Glutamatergic neuron (in vitro differentiated cells): ENCODE measurements around the gene NSUN7. TPM values are rescaled to one million over a fixed set of nuclear protein-coding genes. Genes with fewer than 3 reads are reported as not detected.

Experiments used
- DNase-seq: peaks from one replicate; pipeline ENCODE4 v3.0.0; 2022
- H3K27ac Mint-ChIP-seq: one replicate; pipeline ENCODE4 v1.8.0; 2020; ENCODE audit warnings: mild to moderate bottlenecking, mixed read lengths, inconsistent platforms; ENCODE audit not compliant: unreplicated experiment
- H3K27me3 Mint-ChIP-seq: one replicate; pipeline ENCODE4 v1.8.0; 2020; ENCODE audit warnings: mild to moderate bottlenecking, moderate library complexity, mixed read lengths, inconsistent platforms; ENCODE audit not compliant: unreplicated experiment
- H3K36me3 Mint-ChIP-seq: one replicate; pipeline ENCODE4 v1.8.0; 2020; ENCODE audit warnings: mild to moderate bottlenecking, mixed read lengths, inconsistent platforms; ENCODE audit not compliant: unreplicated experiment
- H3K4me1 Mint-ChIP-seq: one replicate; pipeline ENCODE4 v1.8.0; 2020; ENCODE audit warnings: mild to moderate bottlenecking, low read depth, mixed read lengths, inconsistent platforms; ENCODE audit not compliant: unreplicated experiment
- H3K4me3 Mint-ChIP-seq: one replicate; pipeline ENCODE4 v1.8.0; 2020; ENCODE audit warnings: mild to moderate bottlenecking, mixed read lengths, inconsistent platforms; ENCODE audit not compliant: unreplicated experiment
- H3K9me3 Mint-ChIP-seq: one replicate; pipeline ENCODE4 v1.8.0; 2020; ENCODE audit warnings: mild to moderate bottlenecking, moderate library complexity, mixed read lengths, inconsistent platforms; ENCODE audit not compliant: unreplicated experiment
- total RNA-seq: library from RNA; stranded (reverse); fragmentation: NEBNext Ultra II Directional; extraction: Animal tissue kit (Norgen Biotek cat#: 25700); gene quantifications from one replicate; pipeline ENCODE4 v1.2.1, GENCODE V29; 2021; ENCODE audit not compliant: unreplicated experiment
- TF ChIP-seq, protein P1 (sequence below): fragments of 200-600 bp; sonication (generic); IDR thresholded peaks from one replicate; pipeline ENCODE4 v1.5.0; 2021; ENCODE audit not compliant: partially characterized antibody, unreplicated experiment

The NSUN7 gene
- total RNA-seq, 1 donor from 2014 or later = 0.25 TPM

DNA sequence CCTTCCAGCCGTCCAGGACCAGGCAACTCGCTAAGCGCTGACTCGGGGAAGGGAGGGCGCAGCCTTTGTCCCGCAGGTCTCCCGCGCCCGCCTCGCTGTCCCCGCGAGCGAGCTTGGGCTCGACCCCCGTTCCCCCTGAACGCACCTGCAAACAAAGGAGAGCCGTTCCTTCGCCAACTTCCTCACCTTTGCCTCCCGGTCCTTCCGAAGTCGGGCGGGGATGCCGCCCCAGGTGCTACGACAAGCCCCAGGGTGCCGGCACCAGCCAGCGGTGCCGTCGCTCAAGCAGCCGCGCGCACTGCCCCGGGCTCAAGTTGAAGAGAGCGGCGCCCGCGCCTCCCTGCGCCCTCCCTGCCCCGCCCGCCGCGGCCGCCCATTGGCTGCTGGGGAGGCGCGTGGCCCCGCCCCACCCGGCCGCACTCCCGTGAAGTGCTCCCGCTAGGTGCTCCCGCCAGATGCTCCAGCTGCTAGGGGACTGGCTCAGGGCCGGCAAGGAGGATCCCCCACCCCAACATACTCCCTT lies 107.1 kb downstream of the NSUN7 start:
- DNase-seq = peak; percentile 88
- peaks cover 8% of the 10 kb centered on the region for H3K9me3 Mint-ChIP-seq
- H3K4me3 Mint-ChIP-seq = peak overlapping the region; percentile 84
- peaks cover 2% of the 10 kb centered on the region for H3K4me1 Mint-ChIP-seq
- no peaks in the 10 kb centered on the region for H3K27me3 Mint-ChIP-seq
- no peaks in the 10 kb centered on the region for H3K36me3 Mint-ChIP-seq
- peak overlapping the region; percentile 82 for H3K27ac Mint-ChIP-seq
- TF ChIP-seq, protein P1, sequence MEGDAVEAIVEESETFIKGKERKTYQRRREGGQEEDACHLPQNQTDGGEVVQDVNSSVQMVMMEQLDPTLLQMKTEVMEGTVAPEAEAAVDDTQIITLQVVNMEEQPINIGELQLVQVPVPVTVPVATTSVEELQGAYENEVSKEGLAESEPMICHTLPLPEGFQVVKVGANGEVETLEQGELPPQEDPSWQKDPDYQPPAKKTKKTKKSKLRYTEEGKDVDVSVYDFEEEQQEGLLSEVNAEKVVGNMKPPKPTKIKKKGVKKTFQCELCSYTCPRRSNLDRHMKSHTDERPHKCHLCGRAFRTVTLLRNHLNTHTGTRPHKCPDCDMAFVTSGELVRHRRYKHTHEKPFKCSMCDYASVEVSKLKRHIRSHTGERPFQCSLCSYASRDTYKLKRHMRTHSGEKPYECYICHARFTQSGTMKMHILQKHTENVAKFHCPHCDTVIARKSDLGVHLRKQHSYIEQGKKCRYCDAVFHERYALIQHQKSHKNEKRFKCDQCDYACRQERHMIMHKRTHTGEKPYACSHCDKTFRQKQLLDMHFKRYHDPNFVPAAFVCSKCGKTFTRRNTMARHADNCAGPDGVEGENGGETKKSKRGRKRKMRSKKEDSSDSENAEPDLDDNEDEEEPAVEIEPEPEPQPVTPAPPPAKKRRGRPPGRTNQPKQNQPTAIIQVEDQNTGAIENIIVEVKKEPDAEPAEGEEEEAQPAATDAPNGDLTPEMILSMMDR = no peak

DNA sequence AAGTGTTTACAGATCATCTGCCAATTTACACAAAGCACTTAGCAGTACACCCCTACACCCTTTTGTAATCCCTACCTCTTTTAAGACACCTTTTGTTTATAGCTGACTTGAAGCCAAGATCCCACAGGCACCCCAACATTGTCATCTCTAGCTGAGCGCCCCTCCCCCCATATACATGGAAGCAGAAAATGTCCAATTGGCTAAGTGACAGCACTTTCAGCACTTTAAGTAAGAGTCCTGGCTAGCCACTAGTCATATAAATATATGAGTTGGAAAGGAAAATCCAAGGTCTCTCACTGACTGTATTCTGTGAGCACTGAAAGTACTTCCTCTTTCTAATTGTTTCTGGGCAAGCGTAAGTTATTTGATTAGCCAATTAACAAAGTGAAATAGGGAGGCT lies 108.2 kb downstream of the NSUN7 start:
- TF ChIP-seq, protein P1 = no peak
- H3K27me3 Mint-ChIP-seq = no peaks in the 10 kb centered on the region

DNA sequence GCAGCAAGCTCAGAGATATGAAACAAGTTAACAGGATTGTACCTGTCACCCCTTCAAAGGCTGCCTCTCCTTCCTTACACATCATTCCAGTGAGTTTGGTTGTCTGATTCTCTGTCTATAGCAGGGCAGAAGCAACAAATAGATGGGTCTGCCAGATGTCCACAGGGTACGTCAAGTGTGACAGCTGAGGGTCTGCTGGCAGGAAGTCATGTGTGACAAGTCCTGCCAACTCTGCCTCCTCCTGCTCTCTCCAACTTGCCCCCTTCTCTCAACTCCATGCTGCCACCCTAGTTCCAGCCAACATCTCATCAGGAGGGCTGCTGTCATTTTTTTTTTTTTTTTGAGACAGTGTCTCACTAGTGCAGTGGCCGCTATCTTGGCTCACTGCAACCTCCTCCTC lies 109.2 kb downstream of the NSUN7 start:
- Mint-ChIP-seq H3K27me3 (no peaks in the 10 kb centered on the region), H3K4me1 (peaks cover 2% of the 10 kb centered on the region), H3K27ac (no peak overlapping the region), H3K4me3 (no peak overlapping the region), H3K36me3 (no peaks in the 10 kb centered on the region), H3K9me3 (peaks cover 5% of the 10 kb centered on the region)
- DNase-seq = no peak
- TF ChIP-seq, protein P1 = no peak

More for the DNA sequence above, 108.2 kb downstream of the NSUN7 start:
- DNase-seq = no peak
- Mint-ChIP-seq H3K9me3 (peaks cover 8% of the 10 kb centered on the region), H3K4me1 (peaks cover 2% of the 10 kb centered on the region), H3K27ac (no peak overlapping the region), H3K4me3 (no peak overlapping the region), H3K36me3 (no peaks in the 10 kb centered on the region)

Other genes starting within 250 kb of the NSUN7 start
- gene RBM47, start 120.1 kb upstream of the NSUN7 start, total RNA-seq = 0.98 TPM